SK-N-SH treated with all-trans-retinoic acid at 6 μM for 48 hours (cell line): ENCODE data around the gene UGGT2.

Experiments
- ATAC-seq: fragments of 200-7000 bp; cut with Tn5 transposase; 3 replicates; pipeline ENCODE4 v1.9.1; 2020; ENCODE audit warnings: mild to moderate bottlenecking, moderate library complexity
- ARNTL ChIP-seq: fragments of 450-650 bp; formaldehyde crosslinking; IDR thresholded peaks from 2 replicates; pipeline ENCODE4 v1.5.0; 2020; ENCODE audit warnings: low read depth, mild to moderate bottlenecking, moderate library complexity, borderline replicate concordance
- BACH2 ChIP-seq: fragments of 250-450 bp; sonication (Bioruptor Pico); IDR thresholded peaks from 2 replicates; pipeline ENCODE4 v1.9.0; 2021; ENCODE audit warnings: mild to moderate bottlenecking, borderline replicate concordance
- CSDC2 ChIP-seq: fragments of 250-450 bp; sonication (Bioruptor Pico); IDR thresholded peaks from 2 replicates; pipeline ENCODE4 v1.5.0; 2020; ENCODE audit warnings: mild to moderate bottlenecking, moderate library complexity
- ESRRG ChIP-seq: fragments of 250-450 bp; sonication (Bioruptor Pico); IDR thresholded peaks from 2 replicates; pipeline ENCODE4 v1.6.1; 2021; ENCODE audit warnings: mild to moderate bottlenecking
- GLIS3 ChIP-seq: fragments of 250-450 bp; sonication (Bioruptor Pico); IDR thresholded peaks from 2 replicates; pipeline ENCODE4 v1.5.0; 2020; ENCODE audit warnings: mild to moderate bottlenecking, moderate library complexity
- ISL1 ChIP-seq: fragments of 250-450 bp; sonication (Bioruptor Pico); IDR thresholded peaks from 2 replicates; pipeline ENCODE4 v2.1.2; 2022; ENCODE audit warnings: mild to moderate bottlenecking, moderate library complexity
- PPARA ChIP-seq: fragments of 250-450 bp; sonication (Bioruptor Pico); IDR thresholded peaks from 2 replicates; pipeline ENCODE4 v1.5.0; 2020; ENCODE audit warnings: mild to moderate bottlenecking, borderline replicate concordance
- RARB ChIP-seq: fragments of 250-450 bp; sonication (Bioruptor Pico); IDR thresholded peaks from 2 replicates; pipeline ENCODE4 v1.8.0; 2021; ENCODE audit warnings: mild to moderate bottlenecking, moderate library complexity
- SNAI2 ChIP-seq: fragments of 250-450 bp; sonication (Bioruptor Pico); IDR thresholded peaks from 2 replicates; pipeline ENCODE4 v1.5.0; 2020; ENCODE audit warnings: mild to moderate bottlenecking, moderate library complexity
- TCF4 ChIP-seq: fragments of 250-450 bp; sonication (Bioruptor Pico); IDR thresholded peaks from 2 replicates; pipeline ENCODE4 v1.8.0; 2021; ENCODE audit warnings: mild to moderate bottlenecking, moderate library complexity, borderline replicate concordance
- TOX ChIP-seq: fragments of 250-450 bp; sonication (Bioruptor Pico); IDR thresholded peaks from 2 replicates; pipeline ENCODE4 v1.8.0; 2021; ENCODE audit warnings: mild to moderate bottlenecking, moderate library complexity, borderline replicate concordance
- ZC3H10 ChIP-seq: fragments of 250-450 bp; sonication (Bioruptor Pico); IDR thresholded peaks from 2 replicates; pipeline ENCODE4 v1.5.1; 2021; ENCODE audit warnings: mild to moderate bottlenecking, moderate library complexity
- ZFP3 ChIP-seq: fragments of 250-450 bp; sonication (Bioruptor Pico); IDR thresholded peaks from 2 replicates; pipeline ENCODE4 v1.5.0; 2020; ENCODE audit warnings: mild to moderate bottlenecking, moderate library complexity
- ZFP30 ChIP-seq: fragments of 450-650 bp; formaldehyde crosslinking; IDR thresholded peaks from 2 replicates; pipeline ENCODE4 v1.5.0; 2022; ENCODE audit warnings: mild to moderate bottlenecking, moderate library complexity
- ZNF565 ChIP-seq: fragments of 450-650 bp; formaldehyde crosslinking; conservative IDR thresholded peaks from 2 replicates; pipeline ENCODE4 v1.5.0; 2020; ENCODE audit warnings: low read depth, mild to moderate bottlenecking, moderate library complexity
- ZNF8 ChIP-seq: fragments of 450-650 bp; formaldehyde crosslinking; IDR thresholded peaks from 2 replicates; pipeline ENCODE4 v1.5.0; 2020; ENCODE audit warnings: mild to moderate bottlenecking, moderate library complexity
- TF ChIP-seq, protein P1 (sequence below): fragments of 250-450 bp; sonication (Bioruptor Pico); IDR thresholded peaks from 2 replicates; pipeline ENCODE4 v1.8.0; 2020; ENCODE audit warnings: mild to moderate bottlenecking, moderate library complexity, borderline replicate concordance
- TF ChIP-seq, protein P2 (sequence below): fragments of 250-450 bp; sonication (Bioruptor Pico); IDR thresholded peaks from 2 replicates; pipeline ENCODE4 v1.5.0; 2020; ENCODE audit warnings: mild to moderate bottlenecking, moderate library complexity
- TF ChIP-seq, protein P3 (sequence below): fragments of 250-450 bp; sonication (Bioruptor Pico); IDR thresholded peaks from 2 replicates; pipeline ENCODE4 v1.5.1; 2021; ENCODE audit warnings: mild to moderate bottlenecking, moderate library complexity
- TF ChIP-seq, protein P4 (sequence below): fragments of 250-450 bp; sonication (Bioruptor Pico); IDR thresholded peaks from 2 replicates; pipeline ENCODE4 v1.5.1; 2020; ENCODE audit warnings: low read depth, mild to moderate bottlenecking, moderate library complexity
- TF ChIP-seq, protein P5 (sequence below): fragments of 250-450 bp; sonication (Bioruptor Pico); IDR thresholded peaks from 2 replicates; pipeline ENCODE4 v1.8.0; 2021; ENCODE audit warnings: low read depth, mild to moderate bottlenecking, moderate library complexity, borderline replicate concordance

UGGT2 gene

GRCh38 chr13:96071504-96071903, 18.3 kb upstream of the UGGT2 start:
- ATAC-seq, result no peak
- TF ChIP-seq TOX (CRISPR knock-in tag), result no peak
- no peak for TF ChIP-seq ISL1 (CRISPR knock-in tag)
- TF ChIP-seq, protein P1, sequence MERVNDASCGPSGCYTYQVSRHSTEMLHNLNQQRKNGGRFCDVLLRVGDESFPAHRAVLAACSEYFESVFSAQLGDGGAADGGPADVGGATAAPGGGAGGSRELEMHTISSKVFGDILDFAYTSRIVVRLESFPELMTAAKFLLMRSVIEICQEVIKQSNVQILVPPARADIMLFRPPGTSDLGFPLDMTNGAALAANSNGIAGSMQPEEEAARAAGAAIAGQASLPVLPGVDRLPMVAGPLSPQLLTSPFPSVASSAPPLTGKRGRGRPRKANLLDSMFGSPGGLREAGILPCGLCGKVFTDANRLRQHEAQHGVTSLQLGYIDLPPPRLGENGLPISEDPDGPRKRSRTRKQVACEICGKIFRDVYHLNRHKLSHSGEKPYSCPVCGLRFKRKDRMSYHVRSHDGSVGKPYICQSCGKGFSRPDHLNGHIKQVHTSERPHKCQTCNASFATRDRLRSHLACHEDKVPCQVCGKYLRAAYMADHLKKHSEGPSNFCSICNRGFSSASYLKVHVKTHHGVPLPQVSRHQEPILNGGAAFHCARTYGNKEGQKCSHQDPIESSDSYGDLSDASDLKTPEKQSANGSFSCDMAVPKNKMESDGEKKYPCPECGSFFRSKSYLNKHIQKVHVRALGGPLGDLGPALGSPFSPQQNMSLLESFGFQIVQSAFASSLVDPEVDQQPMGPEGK (CRISPR knock-in tag), result no peak
- TF ChIP-seq, protein P2, sequence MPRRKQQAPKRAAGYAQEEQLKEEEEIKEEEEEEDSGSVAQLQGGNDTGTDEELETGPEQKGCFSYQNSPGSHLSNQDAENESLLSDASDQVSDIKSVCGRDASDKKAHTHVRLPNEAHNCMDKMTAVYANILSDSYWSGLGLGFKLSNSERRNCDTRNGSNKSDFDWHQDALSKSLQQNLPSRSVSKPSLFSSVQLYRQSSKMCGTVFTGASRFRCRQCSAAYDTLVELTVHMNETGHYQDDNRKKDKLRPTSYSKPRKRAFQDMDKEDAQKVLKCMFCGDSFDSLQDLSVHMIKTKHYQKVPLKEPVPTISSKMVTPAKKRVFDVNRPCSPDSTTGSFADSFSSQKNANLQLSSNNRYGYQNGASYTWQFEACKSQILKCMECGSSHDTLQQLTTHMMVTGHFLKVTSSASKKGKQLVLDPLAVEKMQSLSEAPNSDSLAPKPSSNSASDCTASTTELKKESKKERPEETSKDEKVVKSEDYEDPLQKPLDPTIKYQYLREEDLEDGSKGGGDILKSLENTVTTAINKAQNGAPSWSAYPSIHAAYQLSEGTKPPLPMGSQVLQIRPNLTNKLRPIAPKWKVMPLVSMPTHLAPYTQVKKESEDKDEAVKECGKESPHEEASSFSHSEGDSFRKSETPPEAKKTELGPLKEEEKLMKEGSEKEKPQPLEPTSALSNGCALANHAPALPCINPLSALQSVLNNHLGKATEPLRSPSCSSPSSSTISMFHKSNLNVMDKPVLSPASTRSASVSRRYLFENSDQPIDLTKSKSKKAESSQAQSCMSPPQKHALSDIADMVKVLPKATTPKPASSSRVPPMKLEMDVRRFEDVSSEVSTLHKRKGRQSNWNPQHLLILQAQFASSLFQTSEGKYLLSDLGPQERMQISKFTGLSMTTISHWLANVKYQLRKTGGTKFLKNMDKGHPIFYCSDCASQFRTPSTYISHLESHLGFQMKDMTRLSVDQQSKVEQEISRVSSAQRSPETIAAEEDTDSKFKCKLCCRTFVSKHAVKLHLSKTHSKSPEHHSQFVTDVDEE (CRISPR knock-in tag), result no peak
- no peak for TF ChIP-seq CSDC2 (CRISPR knock-in tag)
- TF ChIP-seq TCF4, result no peak
- TF ChIP-seq ARNTL (CRISPR knock-in tag), result no peak
- no peak for TF ChIP-seq GLIS3 (CRISPR knock-in tag)
- TF ChIP-seq, protein P3, sequence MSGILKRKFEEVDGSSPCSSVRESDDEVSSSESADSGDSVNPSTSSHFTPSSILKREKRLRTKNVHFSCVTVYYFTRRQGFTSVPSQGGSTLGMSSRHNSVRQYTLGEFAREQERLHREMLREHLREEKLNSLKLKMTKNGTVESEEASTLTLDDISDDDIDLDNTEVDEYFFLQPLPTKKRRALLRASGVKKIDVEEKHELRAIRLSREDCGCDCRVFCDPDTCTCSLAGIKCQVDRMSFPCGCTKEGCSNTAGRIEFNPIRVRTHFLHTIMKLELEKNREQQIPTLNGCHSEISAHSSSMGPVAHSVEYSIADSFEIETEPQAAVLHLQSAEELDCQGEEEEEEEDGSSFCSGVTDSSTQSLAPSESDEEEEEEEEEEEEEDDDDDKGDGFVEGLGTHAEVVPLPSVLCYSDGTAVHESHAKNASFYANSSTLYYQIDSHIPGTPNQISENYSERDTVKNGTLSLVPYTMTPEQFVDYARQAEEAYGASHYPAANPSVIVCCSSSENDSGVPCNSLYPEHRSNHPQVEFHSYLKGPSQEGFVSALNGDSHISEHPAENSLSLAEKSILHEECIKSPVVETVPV (CRISPR knock-in tag), result no peak
- TF ChIP-seq ZNF565 (CRISPR knock-in tag), result no peak
- TF ChIP-seq, protein P4, sequence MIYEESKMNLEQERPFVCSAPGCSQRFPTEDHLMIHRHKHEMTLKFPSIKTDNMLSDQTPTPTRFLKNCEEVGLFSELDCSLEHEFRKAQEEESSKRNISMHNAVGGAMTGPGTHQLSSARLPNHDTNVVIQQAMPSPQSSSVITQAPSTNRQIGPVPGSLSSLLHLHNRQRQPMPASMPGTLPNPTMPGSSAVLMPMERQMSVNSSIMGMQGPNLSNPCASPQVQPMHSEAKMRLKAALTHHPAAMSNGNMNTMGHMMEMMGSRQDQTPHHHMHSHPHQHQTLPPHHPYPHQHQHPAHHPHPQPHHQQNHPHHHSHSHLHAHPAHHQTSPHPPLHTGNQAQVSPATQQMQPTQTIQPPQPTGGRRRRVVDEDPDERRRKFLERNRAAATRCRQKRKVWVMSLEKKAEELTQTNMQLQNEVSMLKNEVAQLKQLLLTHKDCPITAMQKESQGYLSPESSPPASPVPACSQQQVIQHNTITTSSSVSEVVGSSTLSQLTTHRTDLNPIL (CRISPR knock-in tag), result no peak
- no peak for TF ChIP-seq PPARA (CRISPR knock-in tag)
- TF ChIP-seq ESRRG (CRISPR knock-in tag), result no peak

GRCh38 chr13:96068729-96069128, 15.5 kb upstream of the UGGT2 start:
- no peak for ATAC-seq
- no peak for TF ChIP-seq ZC3H10 (CRISPR knock-in tag)
- no peak for TF ChIP-seq PPARA (CRISPR knock-in tag)
- TF ChIP-seq ZFP3, result no peak
- TF ChIP-seq ZNF8, result no peak
- no peak for TF ChIP-seq GLIS3 (CRISPR knock-in tag)
- TF ChIP-seq TOX (CRISPR knock-in tag), result no peak
- TF ChIP-seq RARB (CRISPR knock-in tag), result no peak
- no peak for TF ChIP-seq ESRRG (CRISPR knock-in tag)
- TF ChIP-seq, protein P4 (CRISPR knock-in tag), result no peak
- no peak for TF ChIP-seq SNAI2
- TF ChIP-seq ZFP30 (CRISPR knock-in tag), result no peak
- TF ChIP-seq, protein P5, sequence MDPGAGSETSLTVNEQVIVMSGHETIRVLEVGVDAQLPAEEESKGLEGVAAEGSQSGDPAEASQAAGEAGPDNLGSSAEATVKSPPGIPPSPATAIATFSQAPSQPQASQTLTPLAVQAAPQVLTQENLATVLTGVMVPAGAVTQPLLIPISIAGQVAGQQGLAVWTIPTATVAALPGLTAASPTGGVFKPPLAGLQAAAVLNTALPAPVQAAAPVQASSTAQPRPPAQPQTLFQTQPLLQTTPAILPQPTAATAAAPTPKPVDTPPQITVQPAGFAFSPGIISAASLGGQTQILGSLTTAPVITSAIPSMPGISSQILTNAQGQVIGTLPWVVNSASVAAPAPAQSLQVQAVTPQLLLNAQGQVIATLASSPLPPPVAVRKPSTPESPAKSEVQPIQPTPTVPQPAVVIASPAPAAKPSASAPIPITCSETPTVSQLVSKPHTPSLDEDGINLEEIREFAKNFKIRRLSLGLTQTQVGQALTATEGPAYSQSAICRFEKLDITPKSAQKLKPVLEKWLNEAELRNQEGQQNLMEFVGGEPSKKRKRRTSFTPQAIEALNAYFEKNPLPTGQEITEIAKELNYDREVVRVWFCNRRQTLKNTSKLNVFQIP, result no peak
- TF ChIP-seq, protein P3 (CRISPR knock-in tag), result no peak
- no peak for TF ChIP-seq BACH2 (CRISPR knock-in tag)
- TF ChIP-seq, all 23 proteins: peak for 0
